LNCAP (cell line): Measurements from ENCODE around the gene IHH.

ENCODE experiments used
- CTCF ChIP-seq: fragments of 450-650 bp; IDR thresholded peaks from 2 replicates; pipeline ENCODE4 v1.5.1; 2017; ENCODE audit warnings: mild to moderate bottlenecking

Gene IHH

GRCh38 chr2:219060821-219061791 is at the start of gene IHH:
Gene IHH (minus strand): TSS chr2:219060921. CDS start chr2:219060467, 454 bp downstream.
- TF ChIP-seq CTCF = no peak

DNA sequence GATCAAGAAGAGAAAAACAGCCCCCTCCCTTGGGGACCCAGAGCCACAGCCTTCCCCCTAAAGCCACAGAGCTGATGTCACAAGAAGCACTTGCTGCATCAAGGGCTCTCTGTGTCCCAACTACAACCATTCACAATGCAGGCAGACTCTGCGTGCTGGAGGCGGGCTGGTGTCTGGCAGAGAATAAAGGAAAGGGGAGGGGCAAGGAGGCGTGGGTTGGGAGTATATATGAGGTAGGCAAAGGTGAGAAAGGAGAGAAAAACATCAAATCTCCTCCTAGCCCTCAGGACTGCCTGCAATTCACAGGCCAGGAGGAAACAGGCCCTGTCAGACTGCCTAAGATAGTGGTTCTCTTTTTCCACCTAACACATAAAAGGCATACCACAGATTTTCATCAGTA is 48.8 kb upstream of the IHH start:
- no peak for TF ChIP-seq CTCF

DNA sequence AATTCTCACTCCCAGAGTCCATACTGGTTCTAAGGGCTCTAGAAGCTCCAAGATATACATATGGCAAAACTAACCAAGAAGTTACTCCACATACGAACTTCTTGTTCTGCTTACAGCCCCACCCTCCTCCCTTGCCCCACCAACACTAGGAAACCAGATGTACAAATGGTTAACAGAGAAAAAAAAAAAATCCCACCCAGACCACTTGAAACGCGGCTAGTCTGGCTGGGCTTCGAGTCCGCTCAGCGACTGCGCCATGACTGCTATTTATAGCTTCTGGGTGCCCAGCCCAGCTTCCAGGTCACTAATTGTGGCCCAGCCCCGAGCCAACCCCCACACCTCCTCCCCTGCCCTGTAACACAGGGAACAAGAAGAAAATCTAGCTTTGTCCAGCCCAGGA is 47.0 kb upstream of the IHH start:
- TF ChIP-seq CTCF = no peak

- no peak for TF ChIP-seq CTCF
These were observed 45.5 kb upstream of the IHH start for GRCh38 chr2:219106251-219106650.

DNA sequence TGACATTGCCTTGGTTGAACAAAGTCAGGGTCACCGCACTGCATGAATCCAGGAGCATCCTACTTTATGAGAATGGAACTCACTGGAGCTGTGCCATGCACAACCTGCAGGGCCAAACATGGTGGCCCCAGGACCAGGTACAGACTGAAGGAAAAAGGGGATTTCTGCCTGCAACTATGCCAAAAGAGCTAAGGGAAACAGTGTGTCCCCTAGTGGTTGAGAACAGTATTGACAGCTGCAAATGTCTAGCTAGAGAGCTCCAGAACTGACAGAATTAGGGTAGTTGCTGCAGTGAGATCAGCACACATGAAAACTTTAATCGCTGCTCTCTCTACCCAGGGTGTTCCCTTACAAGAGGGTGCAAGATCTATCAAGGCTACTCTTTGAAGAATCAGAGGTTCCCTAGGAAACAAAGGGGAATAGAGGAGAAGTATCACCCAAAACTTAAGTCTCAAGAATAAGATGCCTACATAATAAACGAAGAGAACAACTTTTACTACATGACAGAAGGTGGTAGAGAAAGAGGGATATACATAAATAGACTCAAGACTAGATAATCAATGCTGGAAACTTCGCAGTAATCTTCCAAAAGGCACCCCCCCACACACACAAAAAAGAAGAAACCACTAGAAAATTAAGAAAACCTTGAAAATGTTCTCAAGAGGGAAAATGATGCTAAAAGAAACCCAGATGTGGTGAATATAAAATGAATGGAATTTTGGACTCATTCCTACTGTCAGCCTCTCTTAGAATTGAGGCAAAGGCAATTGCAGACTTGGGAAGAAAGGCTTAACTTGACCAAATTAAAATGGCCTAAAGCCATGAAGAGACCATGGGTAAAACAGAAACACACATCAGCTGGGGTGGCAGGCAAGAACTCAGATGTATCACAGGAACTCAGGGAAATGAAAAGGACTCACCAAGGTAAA is 43.6 kb upstream of the IHH start:
- peak; percentile 75 for TF ChIP-seq CTCF

DNA sequence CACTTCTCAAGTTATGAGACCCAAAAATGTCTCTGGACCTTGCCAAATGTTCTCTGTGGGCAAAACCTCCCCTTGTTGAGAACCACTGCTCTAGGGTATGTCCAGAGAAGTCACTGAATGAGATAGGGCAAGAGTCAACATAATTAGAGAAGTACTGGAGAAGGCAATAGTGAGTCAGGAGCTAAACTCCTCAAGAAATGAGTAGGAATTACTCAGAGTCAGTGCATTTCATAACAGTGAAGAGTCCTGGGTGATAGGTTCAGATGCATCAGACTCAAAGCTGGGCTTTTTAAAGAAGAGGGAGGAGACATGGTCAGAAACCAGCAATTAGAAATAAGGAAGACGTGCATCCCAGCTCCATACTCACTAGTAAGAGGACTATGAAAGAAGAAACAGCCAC is 38.6 kb upstream of the IHH start:
- TF ChIP-seq CTCF = no peak

DNA sequence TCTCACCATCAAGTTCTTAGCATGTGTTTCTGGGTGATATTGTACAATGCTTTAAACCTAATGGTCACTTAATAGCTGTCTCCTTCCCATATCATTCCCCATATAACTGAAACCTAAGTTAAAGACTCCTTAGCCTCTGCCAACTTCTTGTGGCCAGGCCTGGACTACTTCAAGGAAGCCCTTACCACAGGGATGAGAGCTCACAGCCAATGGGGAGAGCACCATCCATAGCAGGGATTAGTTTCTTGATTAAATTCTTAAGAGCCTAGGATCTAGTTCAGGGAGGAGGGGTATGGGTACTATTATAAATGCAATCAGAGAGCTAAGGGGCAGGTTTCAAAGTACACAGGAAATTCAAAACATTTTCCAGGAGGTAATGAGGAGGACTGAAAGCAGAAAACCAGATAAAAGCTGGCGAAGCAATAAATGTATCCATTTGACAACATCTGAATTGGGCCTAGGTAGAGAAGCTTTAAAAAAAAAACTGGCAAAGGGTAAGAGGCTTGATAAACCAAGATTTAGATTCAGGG is 34.8 kb upstream of the IHH start:
- no peak for TF ChIP-seq CTCF
